ENCODE results near the gene SMU1.

The SMU1 gene

DNA sequence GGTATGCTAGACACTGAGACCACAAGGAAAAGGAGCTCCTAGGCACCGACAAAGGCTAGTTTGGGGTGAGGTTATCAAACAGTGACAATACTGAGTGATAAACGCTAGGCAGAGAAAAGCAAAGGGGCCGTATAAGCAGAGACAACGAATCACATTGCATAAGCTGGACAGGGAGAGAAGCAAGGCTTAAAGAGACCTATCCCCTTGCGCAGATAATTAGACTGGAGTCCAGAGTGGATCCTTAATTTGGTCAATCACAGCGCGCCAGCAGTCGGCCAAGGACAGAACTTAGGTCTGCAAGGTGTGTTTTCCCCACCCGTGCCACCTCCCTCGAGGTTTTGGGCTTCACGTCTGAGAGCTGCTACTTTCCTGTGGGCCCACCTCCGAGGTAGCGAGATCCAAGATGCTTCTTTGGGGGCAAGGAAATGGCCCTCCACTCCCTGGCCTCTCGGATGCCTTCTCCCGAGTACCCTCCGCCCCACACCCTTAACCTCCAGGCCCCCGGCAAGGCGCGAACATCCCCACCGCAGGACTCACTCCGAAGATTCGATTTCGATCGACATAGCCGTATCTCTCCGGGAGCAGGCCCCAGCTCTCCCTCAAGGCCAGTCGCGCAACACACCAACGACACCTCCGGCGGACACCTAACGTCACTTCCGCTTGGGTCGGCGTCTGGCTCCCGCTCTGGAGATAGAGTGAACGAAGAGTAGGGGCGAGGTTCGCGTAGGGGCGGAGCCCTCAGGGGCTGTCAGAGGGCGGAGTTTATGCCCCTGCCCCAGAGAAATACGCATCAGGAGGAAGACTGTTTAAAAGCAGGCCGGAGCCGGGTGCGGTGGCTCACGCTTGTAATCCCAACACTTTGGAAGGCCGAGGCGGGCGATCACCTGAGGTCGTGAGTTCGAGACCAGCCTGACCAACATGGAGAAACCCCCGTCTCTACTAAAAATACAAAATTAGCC is at the start of gene SMU1:
Gene SMU1, minus strand, starts transcription at position 629 of the 959 bp plus-strand sequence. Its CDS starts 66 bp downstream, at position 563.
- peak; percentile 98 for DNase-seq

- no peak for DNase-seq
Observed at GRCh38 chr9:33125461-33125860, 49.0 kb upstream of the SMU1 start.

- DNase-seq, result no peak
Observed at GRCh38 chr9:33124751-33125381, 48.4 kb upstream of the SMU1 start.

DNA sequence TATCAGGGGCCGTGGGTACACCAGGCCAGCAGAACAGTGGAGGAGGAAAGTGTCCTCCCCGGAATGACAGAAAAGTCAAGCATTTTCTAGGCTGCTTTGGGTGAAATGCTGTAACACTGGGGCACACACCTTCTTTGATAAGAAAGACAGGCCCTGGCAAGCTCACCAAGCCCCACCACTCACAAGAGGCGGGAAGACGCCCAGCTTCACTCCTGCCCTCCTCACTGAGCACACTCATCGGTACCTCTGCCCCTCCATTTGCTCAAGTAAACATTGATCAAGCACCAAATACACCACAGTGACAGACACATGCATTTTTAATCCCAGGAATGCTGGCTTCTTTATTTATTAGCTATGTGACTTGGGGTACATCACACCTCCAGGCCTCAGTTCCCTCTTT is 47.6 kb upstream of the SMU1 start:
- DNase-seq, result no peak

DNA sequence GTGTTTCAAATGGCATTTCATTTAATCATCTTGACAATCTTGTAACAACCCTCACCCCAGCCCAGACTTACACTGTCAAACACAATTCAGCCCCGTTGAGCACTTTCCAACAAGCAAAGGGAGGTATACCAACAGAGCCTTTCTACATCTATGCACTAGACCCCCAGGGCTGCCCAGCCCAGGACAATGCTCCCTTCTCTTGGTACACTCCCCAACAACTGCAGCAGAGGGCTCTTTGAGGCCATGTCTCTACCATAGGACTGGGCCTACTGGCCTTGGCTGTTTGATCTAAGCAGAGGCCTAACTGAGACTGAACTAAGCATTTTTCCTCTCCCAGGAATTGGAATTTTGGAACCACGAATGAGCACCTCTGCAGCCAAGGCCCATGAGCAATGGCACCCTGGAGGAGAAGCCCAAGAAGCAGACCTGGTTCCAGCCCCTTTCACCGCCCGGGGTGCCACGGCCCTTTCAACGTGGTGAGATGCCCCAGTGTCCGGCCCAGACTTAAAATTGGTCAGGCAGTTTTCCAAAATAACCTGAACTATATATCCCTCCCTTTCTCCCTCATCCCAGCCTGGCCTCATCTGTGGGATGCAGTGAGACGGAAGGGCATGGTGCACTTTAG is 47.0 kb upstream of the SMU1 start:
- DNase-seq, result no peak

DNA sequence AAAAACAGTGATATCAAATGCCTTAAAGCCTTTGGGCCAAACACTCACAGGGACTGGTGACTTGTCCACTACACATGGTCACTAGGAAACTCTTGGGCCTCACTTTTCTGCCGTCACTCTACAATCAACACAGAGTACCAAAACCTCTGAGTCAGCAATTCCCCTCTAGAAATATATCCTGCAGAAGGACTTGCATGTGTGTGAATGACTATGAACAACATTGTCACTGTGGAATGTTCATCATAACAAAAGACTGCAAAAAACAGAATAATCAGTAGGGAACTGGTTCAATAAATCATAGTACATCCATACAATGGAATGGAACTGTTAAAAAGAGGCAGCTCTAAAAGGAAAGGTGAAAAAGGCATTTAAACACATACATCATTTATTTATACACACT is 44.1 kb upstream of the SMU1 start:
- DNase-seq, result no peak

DNA sequence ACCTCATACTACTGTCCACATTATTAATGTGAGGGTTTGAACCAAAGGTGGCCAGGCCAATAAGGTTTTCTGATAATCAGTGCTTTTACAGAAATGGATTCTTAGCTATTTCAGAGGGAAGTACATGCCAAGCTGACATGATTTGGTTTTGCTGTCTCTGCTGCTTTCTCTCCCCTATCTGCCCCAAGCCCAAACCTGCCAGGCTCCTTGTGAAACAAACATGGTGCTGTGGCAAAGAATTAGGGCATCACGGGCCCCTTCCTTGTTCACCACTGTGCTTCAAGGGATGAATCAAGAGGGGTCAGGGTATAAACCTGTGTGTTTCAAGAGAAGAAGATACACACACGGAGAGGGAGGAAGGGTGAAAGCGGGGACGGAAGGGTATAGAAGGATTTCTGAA is 41.3 kb upstream of the SMU1 start:
- no peak for DNase-seq

- no peak for DNase-seq
Observed at GRCh38 chr9:33117306-33117705, 40.8 kb upstream of the SMU1 start.

- DNase-seq, result no peak
Observed at GRCh38 chr9:33116860-33117259, 40.4 kb upstream of the SMU1 start.

DNA sequence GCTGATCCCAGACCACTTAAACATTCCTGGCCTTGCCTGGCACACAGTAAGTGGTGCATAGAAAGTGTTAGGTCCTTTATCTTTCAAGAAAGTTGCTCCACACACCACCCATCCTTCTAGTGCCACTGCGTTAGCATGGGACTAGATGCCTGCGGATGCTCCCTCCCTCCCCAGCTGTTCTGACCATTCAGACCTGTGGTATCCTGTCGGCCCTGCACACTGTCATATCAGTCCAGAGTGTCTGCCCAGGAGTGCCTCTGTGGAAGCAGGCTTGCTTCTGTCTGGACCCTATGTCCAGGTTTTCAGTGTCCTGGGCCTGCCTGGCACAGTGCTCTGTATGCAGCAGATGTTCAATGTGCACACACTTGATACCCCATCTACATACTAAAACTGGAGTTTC is 38.3 kb upstream of the SMU1 start:
- DNase-seq, result no peak

GRCh38 chr9:33113799-33114547 is 37.5 kb upstream of the SMU1 start:
- no peak for DNase-seq

- no peak for DNase-seq
Observed at GRCh38 chr9:33112094-33112493, 35.6 kb upstream of the SMU1 start.

GRCh38 chr9:33111631-33112030 is 35.2 kb upstream of the SMU1 start:
- no peak for DNase-seq

DNA sequence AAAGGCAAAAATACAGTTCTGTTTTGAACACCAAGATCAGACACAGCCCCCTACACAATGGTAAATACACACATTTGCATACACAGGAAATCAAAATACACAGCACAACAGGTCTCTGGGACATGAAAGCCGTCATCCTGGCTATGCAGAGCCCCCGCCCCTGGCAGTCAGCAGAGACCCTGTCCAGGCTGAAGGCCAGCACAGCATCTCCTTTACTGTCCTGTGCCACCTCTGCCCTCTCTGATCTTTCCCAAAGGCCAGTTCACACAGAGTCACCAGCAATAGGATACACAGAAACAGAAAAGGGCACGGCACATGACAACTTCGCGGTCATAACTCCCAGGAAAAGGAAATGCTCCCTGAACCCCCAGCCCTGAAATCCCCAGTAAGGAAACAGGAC is 34.2 kb upstream of the SMU1 start:
- DNase-seq, result no peak

DNA sequence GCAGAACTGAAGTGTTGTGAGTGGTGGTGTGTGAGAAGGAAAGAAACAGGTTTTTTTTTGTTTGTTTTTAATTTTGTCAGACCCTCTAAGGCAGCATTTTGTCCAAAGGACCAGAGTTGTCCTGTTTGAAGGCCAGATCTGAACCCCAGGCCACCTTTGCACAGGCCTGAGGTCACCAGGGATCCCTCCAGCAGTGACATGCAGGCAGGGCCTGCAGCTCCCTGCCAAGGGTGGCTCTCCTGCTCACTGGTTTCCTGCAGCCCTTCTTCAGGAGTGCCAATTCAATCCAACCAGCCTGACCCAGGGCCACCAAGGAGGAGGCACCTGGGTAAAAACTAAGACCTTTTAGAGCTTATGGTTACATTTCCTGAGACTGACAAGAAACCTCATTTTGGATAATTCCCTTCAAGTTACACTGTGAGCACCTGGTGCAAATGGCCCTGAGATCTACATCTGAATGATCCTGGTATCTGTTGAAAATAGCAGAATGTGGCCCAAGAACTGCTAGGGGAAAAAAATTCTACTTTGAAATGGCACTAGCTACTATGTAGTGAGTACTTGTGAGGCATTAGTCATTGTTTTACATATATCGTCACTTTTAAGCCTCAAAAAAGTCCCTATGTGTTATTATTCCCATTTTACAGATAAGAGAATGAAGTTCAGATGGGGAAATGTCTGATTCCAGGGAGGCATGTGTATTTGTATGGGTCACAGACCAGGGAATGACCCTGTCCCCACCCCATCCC is 33.5 kb upstream of the SMU1 start:
- DNase-seq, result no peak

GRCh38 chr9:33109097-33109496 is 32.6 kb upstream of the SMU1 start:
- no peak for DNase-seq

GRCh38 chr9:33108472-33108871 is 32.0 kb upstream of the SMU1 start:
- DNase-seq, result no peak

- no peak for DNase-seq
Observed at GRCh38 chr9:33107762-33108161, 31.3 kb upstream of the SMU1 start.

DNA sequence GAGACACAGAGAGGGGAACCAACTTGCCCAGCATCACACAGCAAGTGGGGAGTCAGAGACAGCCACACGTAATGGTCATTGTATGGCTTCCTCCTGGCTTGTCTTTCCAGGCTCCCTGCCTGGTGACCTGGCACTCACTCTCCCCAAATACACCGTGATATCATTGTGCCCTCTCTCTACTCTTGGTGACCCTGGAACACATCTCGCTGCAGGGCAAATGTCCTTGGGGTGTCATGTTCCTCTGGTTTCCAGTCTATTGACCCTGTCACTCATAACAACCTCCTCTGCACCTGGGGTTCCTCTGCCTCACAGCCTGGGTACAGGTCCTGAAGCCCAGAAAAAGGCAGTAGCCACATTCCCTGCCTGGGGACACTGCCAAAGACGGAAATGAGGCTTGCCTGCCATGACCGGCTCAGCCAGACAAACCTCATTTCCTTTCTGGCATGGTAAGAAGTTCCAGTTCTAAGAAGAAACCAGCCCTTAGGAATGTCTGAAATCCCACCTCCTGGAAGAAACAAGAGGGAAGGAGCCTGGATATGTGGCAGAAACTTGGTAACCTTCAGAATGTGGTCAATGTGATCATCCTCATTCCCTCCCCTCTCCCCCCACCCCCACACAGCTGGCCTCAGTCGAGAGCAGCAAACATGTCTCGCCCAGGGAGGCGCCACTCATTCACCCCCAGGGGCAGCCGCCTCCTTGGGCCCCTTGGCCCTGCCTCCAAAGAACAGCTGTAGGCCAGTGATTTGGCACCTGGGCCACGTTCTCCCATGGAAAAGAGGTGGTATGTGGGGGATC is 30.6 kb upstream of the SMU1 start:
- no peak for DNase-seq

DNA sequence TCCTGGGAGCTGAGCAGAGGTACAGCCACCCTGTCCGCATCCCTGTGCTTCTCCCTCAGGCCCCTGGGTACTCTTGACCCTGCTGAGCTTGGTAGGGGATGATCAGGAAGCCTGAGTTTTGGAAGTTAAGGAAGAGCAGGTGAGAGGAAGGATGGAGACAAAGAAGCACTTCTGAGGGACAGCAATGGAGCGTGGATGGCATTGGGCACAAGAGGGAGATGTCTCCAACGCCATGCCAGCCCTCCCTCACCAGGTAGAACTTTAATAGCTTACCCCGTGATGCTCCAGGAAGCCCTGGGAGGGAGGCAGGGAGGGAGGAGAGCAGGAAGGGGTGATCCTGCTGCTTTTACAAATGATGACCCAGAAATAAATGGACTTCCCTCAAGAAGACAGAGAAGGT is 29.9 kb upstream of the SMU1 start:
- no peak for DNase-seq

- no peak for DNase-seq
Observed at GRCh38 chr9:33105959-33106358, 29.5 kb upstream of the SMU1 start.

DNA sequence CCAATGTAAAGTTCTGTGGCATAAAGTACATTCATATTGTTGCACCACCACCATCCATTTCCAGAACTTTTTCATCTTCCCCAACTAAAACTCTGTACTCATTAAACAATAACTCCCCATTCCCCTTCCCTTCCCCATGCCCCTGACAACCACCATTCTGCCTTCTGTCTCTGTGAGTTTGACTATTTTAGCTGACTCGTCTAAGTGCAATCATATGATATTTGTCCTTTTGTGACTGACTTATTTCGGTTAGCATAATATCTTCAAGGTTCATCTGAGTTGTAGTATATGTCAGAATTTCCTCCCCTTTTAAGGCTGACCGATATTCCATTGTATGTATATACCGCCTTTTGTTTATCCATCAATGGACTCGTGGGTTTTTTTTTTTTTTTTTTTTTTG is 29.0 kb upstream of the SMU1 start:
- DNase-seq, result no peak
